Raji (cell line): ENCODE measurements around the gene CSNK2A3.
"Not testable (repeated sequence)": the region's sequence is repeated elsewhere in the genome, so short reads cannot be mapped to it uniquely, and the experiment has no call there.

Source experiments
- POLR2A ChIP-seq: IDR thresholded peaks from 2 replicates; pipeline ENCODE4 v1.6.1; 2011; ENCODE audit warnings: low read depth, low read length, control low read depth; ENCODE audit not compliant: insufficient read depth

Gene CSNK2A3

GRCh38 chr11:11352878-11353277 lies at the start of gene CSNK2A3:
TSS of gene CSNK2A3 (minus strand) at chr11:11353250. CDS start at chr11:11353119, 131 bp downstream.
- TF ChIP-seq POLR2A, result not testable (repeated sequence)

DNA sequence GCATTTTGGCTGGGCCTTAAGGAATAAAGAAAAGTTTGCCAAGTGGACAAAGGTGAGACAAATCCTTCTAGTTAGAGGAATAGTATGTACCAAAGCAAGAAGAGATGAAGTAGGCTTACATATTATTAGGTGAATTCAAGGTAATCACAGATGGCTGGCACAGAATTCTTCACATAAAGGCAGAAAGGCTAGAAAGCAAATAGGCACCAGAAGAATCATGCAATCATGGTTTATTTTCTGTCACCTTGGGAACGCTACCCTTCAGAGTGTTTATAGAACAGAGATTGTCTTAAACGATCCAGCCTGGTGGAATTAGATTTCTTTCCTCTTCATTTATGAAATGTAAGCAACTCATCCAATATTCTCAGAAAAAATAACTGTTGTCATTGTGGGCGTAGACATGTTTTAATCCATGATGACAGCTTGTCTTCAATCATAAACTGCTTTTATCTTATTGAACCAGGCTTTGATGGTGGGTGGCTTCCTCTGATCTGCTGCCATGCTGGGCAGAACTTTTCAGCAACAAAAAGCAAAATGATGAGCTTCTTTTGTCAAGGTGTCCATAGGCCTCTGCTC lies 49.0 kb upstream of the CSNK2A3 start:
- TF ChIP-seq POLR2A, result no peak

- TF ChIP-seq POLR2A, result no peak
Measured at GRCh38 chr11:11400635-11401232, 47.7 kb upstream of the CSNK2A3 start.

DNA sequence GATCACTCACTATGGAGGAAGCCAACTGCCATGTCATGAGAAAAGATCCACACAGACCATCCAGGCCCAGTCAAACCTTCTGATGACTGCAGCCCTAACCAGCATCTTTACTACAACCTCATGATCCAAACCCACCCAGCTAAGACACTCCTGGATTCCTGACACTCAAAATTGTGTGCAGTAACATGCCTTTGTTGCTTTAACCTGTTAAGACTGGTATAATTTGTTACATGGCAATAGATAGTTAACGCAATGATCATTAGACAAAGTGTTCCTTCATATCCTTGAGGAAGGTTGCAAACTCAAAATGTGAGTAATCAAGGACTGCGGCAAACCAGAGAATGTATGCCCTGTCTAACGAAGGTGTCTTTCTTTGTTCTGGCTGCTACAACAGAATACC lies 47.1 kb upstream of the CSNK2A3 start:
- TF ChIP-seq POLR2A, result no peak

GRCh38 chr11:11397781-11398180 lies 44.7 kb upstream of the CSNK2A3 start:
- TF ChIP-seq POLR2A, result no peak

DNA sequence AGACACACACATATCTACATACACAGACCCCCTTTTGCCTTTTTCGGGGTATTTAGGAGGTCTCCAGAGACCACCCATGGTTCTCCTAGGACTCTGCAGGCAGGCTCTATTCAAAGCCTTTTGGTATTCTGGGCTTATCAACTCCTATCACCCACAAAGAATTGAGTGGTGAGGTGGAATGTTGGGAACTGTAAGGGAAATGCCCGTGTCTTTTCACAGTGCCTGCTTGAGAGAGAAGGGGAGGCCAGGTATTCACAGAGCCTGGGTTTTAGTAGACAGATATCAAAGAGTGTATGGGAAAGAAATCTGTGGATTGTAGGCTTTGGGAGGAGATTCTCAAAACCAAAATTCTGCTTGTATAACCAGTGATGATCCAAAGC lies 44.0 kb upstream of the CSNK2A3 start:
- no peak for TF ChIP-seq POLR2A

DNA sequence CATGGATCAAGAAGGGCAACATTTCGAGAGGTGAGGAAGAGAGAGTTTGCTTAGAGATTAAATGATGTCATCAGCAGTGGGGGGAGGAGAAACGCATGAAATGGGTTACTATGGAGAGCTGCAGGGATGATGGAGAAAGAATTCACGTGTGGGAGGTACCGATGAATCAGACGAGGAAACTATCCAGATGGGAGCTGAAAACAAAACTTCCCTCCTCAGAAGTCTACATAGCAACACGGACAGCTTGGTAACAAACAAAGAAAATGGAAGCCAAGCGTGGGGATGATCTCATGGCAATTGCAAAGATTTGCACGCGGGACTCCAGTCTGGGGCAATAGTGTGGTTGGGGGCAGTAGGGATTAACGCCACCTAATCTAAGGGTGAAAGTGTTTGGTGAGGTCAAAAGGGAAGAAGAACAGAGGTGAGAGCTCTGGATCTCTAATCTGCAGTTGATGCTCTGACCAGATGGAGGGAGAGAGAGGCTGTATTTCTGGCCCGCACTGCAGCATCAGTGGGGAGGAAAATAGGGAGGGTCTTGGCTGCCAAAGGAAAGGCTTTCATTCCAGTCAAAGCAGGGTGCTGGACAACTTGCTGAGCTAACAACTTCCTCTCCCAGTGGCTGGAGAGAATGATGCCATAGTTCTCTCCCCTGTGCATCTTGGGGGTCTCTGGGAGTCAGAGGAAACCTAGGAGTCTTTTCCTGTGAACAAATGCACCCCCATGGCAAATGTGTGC lies 43.4 kb upstream of the CSNK2A3 start:
- no peak for TF ChIP-seq POLR2A

- TF ChIP-seq POLR2A, result no peak
Measured at GRCh38 chr11:11395126-11395525, 42.1 kb upstream of the CSNK2A3 start.

DNA sequence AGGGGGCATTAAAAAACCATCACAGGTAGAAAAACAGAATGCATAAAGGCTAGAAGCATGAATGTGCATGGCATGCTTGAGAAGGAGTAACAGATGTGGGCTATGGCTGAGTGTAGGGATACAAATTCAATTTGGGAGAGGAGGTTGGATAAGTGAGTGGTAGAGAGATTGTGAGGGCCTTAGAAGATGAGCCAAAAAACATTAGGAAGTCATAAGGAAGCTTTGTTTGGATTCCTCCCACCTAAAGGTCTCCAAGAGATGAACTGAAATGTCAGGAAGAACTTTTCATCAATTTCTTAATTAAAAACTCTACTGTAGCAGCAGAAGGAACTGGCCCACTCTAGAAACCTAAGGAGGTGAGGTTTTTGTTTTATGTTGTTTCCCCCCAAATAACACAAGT lies 41.2 kb upstream of the CSNK2A3 start:
- no peak for TF ChIP-seq POLR2A

GRCh38 chr11:11391796-11392463 lies 38.9 kb upstream of the CSNK2A3 start:
- TF ChIP-seq POLR2A, result no peak

- no peak for TF ChIP-seq POLR2A
Measured at GRCh38 chr11:11391169-11391568, 38.1 kb upstream of the CSNK2A3 start.

DNA sequence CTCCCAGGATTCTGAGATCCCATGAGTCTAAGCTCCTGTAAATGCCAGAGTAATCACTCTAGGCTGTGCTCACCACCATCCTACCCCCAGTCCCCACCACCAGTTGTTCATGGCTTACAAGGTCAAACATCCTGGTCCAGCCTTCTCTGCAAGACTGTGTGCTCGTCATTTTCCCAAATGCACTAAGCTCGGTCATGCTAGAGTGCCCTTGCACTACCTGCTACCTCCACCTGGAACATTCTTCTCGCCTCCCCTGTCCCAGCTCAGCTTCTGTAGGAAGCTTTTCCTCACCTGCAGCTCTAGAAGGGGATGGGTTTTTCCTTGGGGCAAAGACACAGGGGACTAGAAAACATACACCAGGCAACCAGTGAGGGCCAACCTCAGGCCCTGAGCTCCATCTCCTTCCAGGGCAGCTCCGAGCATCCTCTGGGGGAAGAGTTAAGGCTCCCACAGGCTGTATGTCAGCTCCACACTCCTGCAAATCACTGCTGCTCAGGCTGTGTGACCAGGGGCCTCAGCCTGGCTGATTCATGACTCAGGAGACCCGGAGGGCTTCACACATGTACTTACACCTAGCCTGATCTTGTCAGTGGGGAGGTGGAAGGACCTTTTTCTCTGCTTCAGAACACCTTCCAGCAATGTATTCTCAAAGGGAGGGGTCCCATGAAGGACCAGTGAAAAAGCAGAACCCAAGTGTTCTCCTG lies 37.2 kb upstream of the CSNK2A3 start:
- TF ChIP-seq POLR2A, result no peak

- no peak for TF ChIP-seq POLR2A
Measured at GRCh38 chr11:11389238-11389637, 36.2 kb upstream of the CSNK2A3 start.

DNA sequence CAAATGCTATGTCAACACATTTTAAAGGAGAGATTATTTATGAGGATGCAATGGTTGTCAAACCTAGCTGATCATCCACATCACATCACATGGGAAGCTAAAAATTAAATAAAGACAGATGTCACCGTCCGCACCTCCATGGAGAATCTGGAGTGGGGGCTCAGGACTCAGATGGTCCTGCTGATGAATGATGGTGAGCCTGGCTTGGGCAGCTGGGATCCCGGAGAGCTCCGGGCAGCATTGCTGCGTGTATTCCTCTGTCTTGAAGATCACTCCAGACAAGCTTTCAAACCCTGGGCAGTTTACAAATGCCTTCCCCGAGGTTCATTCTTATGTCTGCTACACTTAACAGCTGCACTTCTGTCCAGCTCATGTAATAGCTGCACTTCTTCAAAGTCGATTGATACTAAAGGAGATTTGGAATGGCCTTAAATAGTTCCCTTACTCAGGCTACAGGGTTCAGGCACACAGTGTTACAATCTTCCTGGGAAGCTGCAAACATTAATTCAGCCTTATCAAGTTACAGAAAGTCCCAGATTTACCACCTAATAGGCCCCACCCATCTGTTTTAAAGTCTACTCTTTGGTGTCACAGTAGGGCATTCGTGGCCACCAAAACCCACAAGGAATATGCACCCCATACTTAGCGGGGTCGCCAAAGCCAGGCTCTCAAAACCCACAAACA lies 34.7 kb upstream of the CSNK2A3 start:
- TF ChIP-seq POLR2A, result no peak

GRCh38 chr11:11387207-11387606 lies 34.2 kb upstream of the CSNK2A3 start:
- TF ChIP-seq POLR2A, result no peak
